GM13976 (cell line): ENCODE results near the gene GAST.

Experiments used
- DNase-seq: peaks from one replicate; pipeline ENCODE4 v3.0.0; 2012; ENCODE audit warnings: low spot score
- in situ Hi-C: fragments of 300-500 bp; cut with MboI; formaldehyde crosslinking; loops from one replicate; pipeline ENCODE4 v1.12.0; 2022; ENCODE audit warnings: low sequenced_read_pairs, mixed read lengths, inconsistent platforms; ENCODE audit not compliant: unreplicated experiment
- TF ChIP-seq, protein P1 (sequence below): IDR thresholded peaks from 2 replicates; pipeline ENCODE4 v1.5.1; 2012; ENCODE audit warnings: borderline replicate concordance, mild to moderate bottlenecking; ENCODE audit not compliant: insufficient read depth; ENCODE audit errors: extremely low read depth, missing control alignments, control extremely low read depth

Gene GAST

DNA sequence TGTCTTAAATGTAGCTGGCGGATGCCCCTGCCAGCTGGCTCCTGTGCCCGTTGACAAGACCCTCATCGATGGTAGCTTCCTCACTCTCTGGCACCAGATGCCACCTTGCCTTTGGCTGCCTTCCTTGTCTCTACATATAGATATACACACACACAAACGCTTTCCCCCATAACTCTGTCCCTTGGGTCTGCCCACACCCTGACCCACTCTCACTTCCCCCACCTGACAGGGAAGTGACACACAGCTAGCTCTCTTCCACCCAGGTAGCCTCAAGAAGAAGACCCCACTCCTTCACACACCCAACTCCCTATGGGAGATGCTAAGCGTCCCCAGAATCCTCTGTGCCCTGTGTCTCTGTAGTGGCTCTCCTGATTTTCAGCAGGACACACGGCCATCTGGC is 48.7 kb downstream of the GAST start:
- in situ Hi-C loops: no loop called here
- TF ChIP-seq, protein P1, sequence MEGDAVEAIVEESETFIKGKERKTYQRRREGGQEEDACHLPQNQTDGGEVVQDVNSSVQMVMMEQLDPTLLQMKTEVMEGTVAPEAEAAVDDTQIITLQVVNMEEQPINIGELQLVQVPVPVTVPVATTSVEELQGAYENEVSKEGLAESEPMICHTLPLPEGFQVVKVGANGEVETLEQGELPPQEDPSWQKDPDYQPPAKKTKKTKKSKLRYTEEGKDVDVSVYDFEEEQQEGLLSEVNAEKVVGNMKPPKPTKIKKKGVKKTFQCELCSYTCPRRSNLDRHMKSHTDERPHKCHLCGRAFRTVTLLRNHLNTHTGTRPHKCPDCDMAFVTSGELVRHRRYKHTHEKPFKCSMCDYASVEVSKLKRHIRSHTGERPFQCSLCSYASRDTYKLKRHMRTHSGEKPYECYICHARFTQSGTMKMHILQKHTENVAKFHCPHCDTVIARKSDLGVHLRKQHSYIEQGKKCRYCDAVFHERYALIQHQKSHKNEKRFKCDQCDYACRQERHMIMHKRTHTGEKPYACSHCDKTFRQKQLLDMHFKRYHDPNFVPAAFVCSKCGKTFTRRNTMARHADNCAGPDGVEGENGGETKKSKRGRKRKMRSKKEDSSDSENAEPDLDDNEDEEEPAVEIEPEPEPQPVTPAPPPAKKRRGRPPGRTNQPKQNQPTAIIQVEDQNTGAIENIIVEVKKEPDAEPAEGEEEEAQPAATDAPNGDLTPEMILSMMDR: no peak
- DNase-seq: no peak

DNA sequence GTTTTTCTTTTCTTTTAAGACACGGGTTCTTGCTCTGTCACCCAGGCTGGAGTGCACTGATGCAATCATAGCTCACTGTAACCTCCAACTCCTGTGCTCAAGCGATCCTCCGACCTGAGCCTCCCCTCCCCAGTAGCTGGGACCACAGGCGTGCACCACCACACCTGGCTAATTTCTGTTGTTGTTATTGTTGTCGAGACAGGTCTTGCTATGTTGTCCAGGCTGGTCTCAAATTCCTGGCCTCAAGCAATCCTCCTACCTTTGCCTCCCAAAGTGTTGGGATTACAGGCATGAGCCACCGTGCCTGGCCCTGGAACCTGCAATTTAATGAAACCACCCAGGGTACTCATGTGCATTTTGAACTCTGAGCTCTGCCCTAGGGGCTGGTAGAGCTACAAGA is 50.3 kb downstream of the GAST start:
- in situ Hi-C loops: no loop called here
- DNase-seq: no peak
- TF ChIP-seq, protein P1: no peak

DNA sequence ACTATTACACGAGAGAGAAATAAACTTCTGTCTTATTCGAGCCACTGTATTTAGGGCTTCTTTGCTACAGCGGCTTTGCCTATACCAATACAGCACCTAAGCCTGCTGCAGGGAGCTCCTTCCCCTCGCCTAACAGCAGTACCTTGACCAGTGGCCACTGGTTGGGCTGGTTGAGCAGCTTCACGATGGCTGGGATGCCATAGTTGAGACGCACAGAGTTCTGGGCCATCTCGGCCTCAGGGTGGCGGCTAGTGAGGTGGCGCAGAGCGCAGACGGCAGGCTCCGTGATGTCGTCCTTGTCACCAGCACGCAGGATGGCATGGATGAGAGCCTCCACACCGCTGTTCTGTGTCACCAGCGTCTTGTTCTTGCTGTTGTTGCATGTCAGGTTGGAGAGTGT is 50.7 kb downstream of the GAST start:
- TF ChIP-seq, protein P1: no peak
- in situ Hi-C loops: no loop called here
- no peak for DNase-seq

DNA sequence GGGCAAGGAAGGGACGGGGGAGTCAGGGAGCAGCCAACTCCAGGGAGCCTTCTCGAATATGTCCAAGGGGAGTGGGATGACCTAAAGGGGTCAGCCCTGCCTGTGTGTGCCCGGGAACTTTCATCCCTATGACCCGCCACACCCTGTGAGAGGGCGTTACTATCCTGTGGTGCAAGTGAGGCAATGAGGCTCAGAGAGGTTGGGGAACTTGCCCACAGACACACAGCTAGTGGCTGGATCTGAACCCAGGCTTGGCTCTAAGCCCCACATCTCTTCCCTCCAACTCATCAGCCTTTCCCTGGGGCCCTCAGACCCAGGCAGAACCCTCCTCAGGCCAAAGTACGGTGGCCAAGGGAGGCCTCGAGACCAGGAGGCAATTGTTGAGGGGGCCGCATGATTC is 51.2 kb downstream of the GAST start:
- in situ Hi-C loops: no loop called here
- TF ChIP-seq, protein P1: no peak
- DNase-seq: no peak
